Kidney epithelial cell (primary cell): Measurements from ENCODE around the gene DAP. TPM values are rescaled to one million over a fixed set of nuclear protein-coding genes. Genes with fewer than 3 reads are reported as not detected.

Experiments
- DNase-seq: peaks from one replicate; pipeline ENCODE4 v3.0.0-alpha.2; 2010; ENCODE audit warnings: low read depth
- H3K27me3 ChIP-seq: 2 replicates; pipeline ENCODE4 v1.6.0; 2011; ENCODE audit warnings: low read length; ENCODE audit not compliant: control insufficient read depth, insufficient read depth
- H3K36me3 ChIP-seq: 2 replicates; pipeline ENCODE4 v1.5.1; 2011; ENCODE audit warnings: low read length; ENCODE audit not compliant: control insufficient read depth, insufficient read depth
- H3K4me3 ChIP-seq: 2 replicates; pipeline ENCODE4 v1.5.1; 2011; ENCODE audit warnings: low read depth, mild to moderate bottlenecking, control low read depth, low read length
- CTCF ChIP-seq: IDR thresholded peaks from 2 replicates; pipeline ENCODE4 v1.5.1; 2011; ENCODE audit warnings: mild to moderate bottlenecking, moderate library complexity, low read length, control low read depth, inconsistent platforms; ENCODE audit not compliant: insufficient read depth, poor library complexity, severe bottlenecking
- total RNA-seq: library from RNA; depleted of rRNA; stranded (reverse); fragments of >200 nt; gene quantifications from 2 replicates; pipeline ENCODE4 v1.2.3, GENCODE V29; 2015

The DAP gene
- total RNA-seq, 1 donor from 2014 or later: 77.7 TPM

- Histone ChIP-seq H3K27me3 (no peaks in the 10 kb centered on the region), H3K4me3 (no peak overlapping the region), H3K36me3 (no peaks in the 10 kb centered on the region)
- no peak for TF ChIP-seq CTCF
- DNase-seq: no peak
Measured at GRCh38 chr5:10757922-10758555, 3.0 kb downstream of the DAP start.

- no peak for DNase-seq
- H3K36me3 ChIP-seq: no peaks in the 10 kb centered on the region
- no peak overlapping the region for H3K4me3 ChIP-seq
- H3K27me3 ChIP-seq: no peaks in the 10 kb centered on the region
- no peak for TF ChIP-seq CTCF
Measured at GRCh38 chr5:10757043-10757442, 4.0 kb downstream of the DAP start.

- no peaks in the 10 kb centered on the region for H3K36me3 ChIP-seq
- no peak for DNase-seq
Measured at GRCh38 chr5:10756549-10756948, 4.5 kb downstream of the DAP start.

GRCh38 chr5:10753178-10753577 is 7.9 kb downstream of the DAP start:
- no peak for DNase-seq
- H3K4me3 ChIP-seq: no peak overlapping the region
- no peaks in the 10 kb centered on the region for H3K36me3 ChIP-seq
- H3K27me3 ChIP-seq: no peaks in the 10 kb centered on the region
- TF ChIP-seq CTCF: no peak

More at GRCh38 chr5:10756549-10756948, 4.5 kb downstream of the DAP start:
- Histone ChIP-seq H3K27me3 (no peaks in the 10 kb centered on the region), H3K4me3 (no peak overlapping the region)
- no peak for TF ChIP-seq CTCF

- DNase-seq: no peak
- Histone ChIP-seq H3K36me3 (no peaks in the 10 kb centered on the region), H3K27me3 (no peaks in the 10 kb centered on the region), H3K4me3 (no peak overlapping the region)
- no peak for TF ChIP-seq CTCF
Measured at GRCh38 chr5:10752451-10752850, 8.6 kb downstream of the DAP start.

- Histone ChIP-seq H3K27me3 (no peaks in the 10 kb centered on the region), H3K36me3 (no peaks in the 10 kb centered on the region), H3K4me3 (no peak overlapping the region)
- TF ChIP-seq CTCF: no peak
- DNase-seq: no peak
Measured at GRCh38 chr5:10750909-10751308, 10.1 kb downstream of the DAP start.
